GM12872 (cell line): Measurements from ENCODE around the gene HGS.

ENCODE experiments used
- CTCF ChIP-seq: IDR thresholded peaks from 3 replicates; pipeline ENCODE4 v1.5.1; 2011; ENCODE audit warnings: low read depth, mild to moderate bottlenecking, low read length, moderate library complexity; ENCODE audit not compliant: insufficient read depth

Gene HGS

GRCh38 chr17:81740395-81740961 is 56.7 kb downstream of the HGS start:
- no peak for TF ChIP-seq CTCF

GRCh38 chr17:81741049-81741593 is 57.3 kb downstream of the HGS start:
- TF ChIP-seq CTCF = no peak

GRCh38 chr17:81741594-81742452 is 58.0 kb downstream of the HGS start:
- no peak for TF ChIP-seq CTCF
